Esophagus squamous epithelium (tissue), 4 donors: ENCODE data around the gene DPP9.

Experiments
- CTCF ChIP-seq, 6 experiments: fragments of 450-650 bp in 4 of 6; fragments of 200-600 bp in 2 of 6; sonication (generic) in 2 of 6; IDR thresholded peaks; one replicate each; pipeline ENCODE4 v1.5.1; 2016 to 2019; ENCODE audit warnings: antibody characterized with exemption in 6 of 6, mild to moderate bottlenecking in 4 of 6, moderate library complexity in 4 of 6
- POLR2A ChIP-seq, 4 donors: fragments of 450-650 bp; IDR thresholded peaks; one replicate each; pipeline ENCODE4 v1.6.1; 2017; ENCODE audit warnings: antibody characterized with exemption in 4 of 4, mild to moderate bottlenecking in 4 of 4, moderate library complexity in 3 of 4

- TF ChIP-seq POLR2A (IDR thresholded peaks at IDR 0.05) (no peak), CTCF (IDR thresholded peaks at IDR 0.05) (no peak)
Measured at GRCh38 chr19:4673216-4673615, 50.4 kb downstream of the DPP9 start.
